C4-2B (cell line): ENCODE data around the gene MPPE1.

Experiments used
- ZFX ChIP-seq: fragments of 450-650 bp; IDR thresholded peaks from 2 replicates; pipeline ENCODE4 v1.6.1; 2017
- TF ChIP-seq, protein P1 (sequence below): fragments of 450-650 bp; conservative IDR thresholded peaks from 2 replicates; pipeline ENCODE4 v1.5.1; 2017; ENCODE audit warnings: mild to moderate bottlenecking

DNA sequence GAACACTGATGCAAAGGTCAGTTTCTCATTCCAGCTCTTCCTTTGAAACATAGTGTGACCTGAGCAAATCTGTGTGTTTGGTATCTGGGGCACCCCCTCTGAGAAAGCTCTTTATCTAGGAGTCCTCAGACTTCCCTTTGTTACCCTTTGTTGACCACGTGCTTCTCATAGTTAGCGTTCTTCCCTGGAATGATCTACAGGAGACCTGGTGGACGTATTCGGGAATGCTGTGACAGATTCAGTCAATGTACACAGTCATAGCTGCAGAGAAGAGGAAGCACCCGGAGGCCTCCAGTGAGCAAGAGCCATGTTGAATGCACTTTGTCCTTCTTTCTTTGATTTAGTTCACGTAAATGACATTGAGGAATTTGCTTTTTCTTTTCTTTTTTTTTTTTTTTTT lies 67.6 kb downstream of the MPPE1 start:
- TF ChIP-seq, protein P1, sequence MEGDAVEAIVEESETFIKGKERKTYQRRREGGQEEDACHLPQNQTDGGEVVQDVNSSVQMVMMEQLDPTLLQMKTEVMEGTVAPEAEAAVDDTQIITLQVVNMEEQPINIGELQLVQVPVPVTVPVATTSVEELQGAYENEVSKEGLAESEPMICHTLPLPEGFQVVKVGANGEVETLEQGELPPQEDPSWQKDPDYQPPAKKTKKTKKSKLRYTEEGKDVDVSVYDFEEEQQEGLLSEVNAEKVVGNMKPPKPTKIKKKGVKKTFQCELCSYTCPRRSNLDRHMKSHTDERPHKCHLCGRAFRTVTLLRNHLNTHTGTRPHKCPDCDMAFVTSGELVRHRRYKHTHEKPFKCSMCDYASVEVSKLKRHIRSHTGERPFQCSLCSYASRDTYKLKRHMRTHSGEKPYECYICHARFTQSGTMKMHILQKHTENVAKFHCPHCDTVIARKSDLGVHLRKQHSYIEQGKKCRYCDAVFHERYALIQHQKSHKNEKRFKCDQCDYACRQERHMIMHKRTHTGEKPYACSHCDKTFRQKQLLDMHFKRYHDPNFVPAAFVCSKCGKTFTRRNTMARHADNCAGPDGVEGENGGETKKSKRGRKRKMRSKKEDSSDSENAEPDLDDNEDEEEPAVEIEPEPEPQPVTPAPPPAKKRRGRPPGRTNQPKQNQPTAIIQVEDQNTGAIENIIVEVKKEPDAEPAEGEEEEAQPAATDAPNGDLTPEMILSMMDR = no peak
- TF ChIP-seq ZFX = no peak
